Naive thymus-derived CD8-positive, alpha-beta T cell (primary cell): ENCODE measurements around the gene ADGRG6. TPM values are rescaled to one million over a fixed set of nuclear protein-coding genes. Genes with fewer than 3 reads are reported as not detected.
"Not testable (repeated sequence)": the region's sequence is repeated elsewhere in the genome, so short reads cannot be mapped to it uniquely, and the experiment has no call there.

Source experiments
- ATAC-seq, 2 donors: fragments of 150-1000 bp; cut with Tn5 transposase in 1 of 2; sonication (Bioruptor Pico), chemical (Tn5 transposase) in 1 of 2; 1 replicate in 1 of 2; 2 replicates in 1 of 2; pipeline ENCODE4 v1.10.0; 2021; ENCODE audit warnings: mild to moderate bottlenecking in 2 of 2, moderate library complexity in 2 of 2
- POLR2A ChIA-PET: fragments of 350-600 bp; sonication (Branson Sonifier 250); formaldehyde crosslinking; loops from one replicate; lab custom pipeline; 2021; ENCODE audit warnings: antibody characterized with exemption; lab: Charles Lee
- DNase-seq, 10 donors: peaks; one replicate each; pipeline versions ENCODE4 v3.0.0 to v3.0.0-alpha.2; 2020 to 2022
- H3K27ac Mint-ChIP-seq, 10 donors: one replicate each; pipeline ENCODE4 v1.8.0; 2020 to 2022; ENCODE audit warnings: mild to moderate bottlenecking in 10 of 10, mixed read lengths in 10 of 10, moderate library complexity in 4 of 10, inconsistent platforms in 1 of 10
- H3K27me3 Mint-ChIP-seq, 5 donors: one replicate each; pipeline ENCODE4 v1.8.0; 2021 to 2022; ENCODE audit warnings: mixed read lengths in 5 of 5
- H3K36me3 Mint-ChIP-seq, 3 donors: one replicate each; pipeline ENCODE4 v1.8.0; 2020 to 2022; ENCODE audit warnings: mixed read lengths in 3 of 3, mild to moderate bottlenecking in 2 of 3, inconsistent platforms in 1 of 3
- H3K4me1 Mint-ChIP-seq, 4 donors: one replicate each; pipeline ENCODE4 v1.8.0; 2021 to 2022; ENCODE audit warnings: mixed read lengths in 4 of 4
- H3K4me3 Mint-ChIP-seq, 10 donors: one replicate each; pipeline ENCODE4 v1.8.0; 2020 to 2022; ENCODE audit warnings: mild to moderate bottlenecking in 10 of 10, mixed read lengths in 10 of 10, moderate library complexity in 6 of 10, inconsistent platforms in 1 of 10
- H3K9me3 Mint-ChIP-seq, 9 donors: one replicate each; pipeline ENCODE4 v1.8.0; 2020 to 2022; ENCODE audit warnings: mixed read lengths in 9 of 9, mild to moderate bottlenecking in 3 of 9, inconsistent platforms in 1 of 9, moderate library complexity in 1 of 9
- polyA plus RNA-seq, 3 donors: library from polyadenylated mRNA; unstranded; fragments of 300-500 nt; fragmentation: Illumina TruSeq; gene quantifications; one replicate each; pipeline ENCODE4 v1.2.3, GENCODE V29; 2021
- total RNA-seq, 8 experiments: library from RNA in 2 of 8; stranded (reverse) in 2 of 8; gene quantifications; one replicate each; pipeline ENCODE4 v1.2.3 and lab custom pipeline; 2021 to 2026

Gene ADGRG6
- total and polyA plus RNA-seq, 5 experiments from 2014 or later, result 0.73 to 2.5 (median 2.0) TPM; not detected in 1

- ATAC-seq, result no peak
- Mint-ChIP-seq H3K27me3 (peaks cover 0 to 9% (median 3%) of the 10 kb centered on the region in 5 donors), H3K4me3 (no peak overlapping the region), H3K4me1 (no peaks in the 10 kb centered on the region), H3K9me3 (peaks cover 0 to 10% (median 5%) of the 10 kb centered on the region in 9 donors), H3K27ac (no peak overlapping the region), H3K36me3 (peaks cover 0 to 4% (median 3%) of the 10 kb centered on the region in 3 donors)
- no peak for DNase-seq
- POLR2A ChIA-PET, result no interaction called here
These were observed 25.6 kb upstream of the ADGRG6 start for GRCh38 chr6:142276256-142276655.

- Mint-ChIP-seq H3K36me3 (peaks cover 0 to 10% (median 9%) of the 10 kb centered on the region in 3 donors), H3K27me3 (peaks cover 0 to 8% (median 0%) of the 10 kb centered on the region in 5 donors), H3K9me3 (peaks cover 0 to 24% (median 7%) of the 10 kb centered on the region in 9 donors), H3K4me1 (no peaks in the 10 kb centered on the region), H3K4me3 (no peak overlapping the region), H3K27ac (no peak overlapping the region)
- DNase-seq (no peak), ATAC-seq (no peak)
- POLR2A ChIA-PET, result interaction anchor here (0.7 kb wide), 1 partner anchor 568 kb away, joined by 3 read pairs; no protein-coding TSS in a partner anchor
These were observed 22.2 kb upstream of the ADGRG6 start for GRCh38 chr6:142279350-142280180.

GRCh38 chr6:142280265-142280664, 21.5 kb upstream of the ADGRG6 start:
- POLR2A ChIA-PET, result interaction anchor here (0.7 kb wide), 1 partner anchor 568 kb away, joined by 3 read pairs; no protein-coding TSS in a partner anchor
- H3K36me3 Mint-ChIP-seq, result peaks cover 0 to 10% (median 9%) of the 10 kb centered on the region in 3 donors
- H3K27ac Mint-ChIP-seq, result no peak overlapping the region
- H3K4me3 Mint-ChIP-seq, result no peak overlapping the region
- H3K9me3 Mint-ChIP-seq, result peaks cover 0 to 24% (median 7%) of the 10 kb centered on the region in 9 donors
- no peaks in the 10 kb centered on the region for H3K4me1 Mint-ChIP-seq
- ATAC-seq (no peak), DNase-seq (no peak)
- H3K27me3 Mint-ChIP-seq, result peaks cover 0 to 8% (median 0%) of the 10 kb centered on the region in 5 donors

- H3K9me3 Mint-ChIP-seq, result peaks cover 0 to 24% (median 7%) of the 10 kb centered on the region in 9 donors
- ATAC-seq, result no peak
- no peak for DNase-seq
- no peak overlapping the region for H3K27ac Mint-ChIP-seq
- POLR2A ChIA-PET, result no interaction called here
- H3K36me3 Mint-ChIP-seq, result peaks cover 0 to 10% (median 9%) of the 10 kb centered on the region in 3 donors
- H3K4me3 Mint-ChIP-seq, result no peak overlapping the region
- H3K4me1 Mint-ChIP-seq, result no peaks in the 10 kb centered on the region
- H3K27me3 Mint-ChIP-seq, result peaks cover 0 to 8% (median 0%) of the 10 kb centered on the region in 5 donors
These were observed 20.9 kb upstream of the ADGRG6 start for GRCh38 chr6:142280927-142281326.

- DNase-seq, POLR2A ChIA-PET, H3K36me3 Mint-ChIP-seq, ATAC-seq, H3K27ac Mint-ChIP-seq, H3K4me3 Mint-ChIP-seq, H3K27me3 Mint-ChIP-seq, H3K4me1 Mint-ChIP-seq: not testable (repeated sequence)
- peaks cover 0 to 22% (median 7%) of the 10 kb centered on the region in 9 donors for H3K9me3 Mint-ChIP-seq
These were observed 18.7 kb upstream of the ADGRG6 start for GRCh38 chr6:142283138-142283537.

GRCh38 chr6:142284419-142284818, 17.4 kb upstream of the ADGRG6 start:
- ATAC-seq, result no peak
- H3K36me3 Mint-ChIP-seq, result peaks cover 0 to 10% (median 9%) of the 10 kb centered on the region in 3 donors
- peaks cover 0 to 8% (median 1%) of the 10 kb centered on the region in 5 donors for H3K27me3 Mint-ChIP-seq
- peaks cover 0 to 22% (median 7%) of the 10 kb centered on the region in 9 donors for H3K9me3 Mint-ChIP-seq
- DNase-seq, result no peak
- no peaks in the 10 kb centered on the region for H3K4me1 Mint-ChIP-seq
- no peak overlapping the region for H3K4me3 Mint-ChIP-seq
- POLR2A ChIA-PET, result no interaction called here
- peak overlapping the region in 1 of 10 donors; percentile 21 for H3K27ac Mint-ChIP-seq

- H3K36me3 Mint-ChIP-seq, result peaks cover 0 to 10% (median 9%) of the 10 kb centered on the region in 3 donors
These were observed 16.3 kb upstream of the ADGRG6 start for GRCh38 chr6:142285235-142286087.

GRCh38 chr6:142286088-142286409, 15.8 kb upstream of the ADGRG6 start:
- no peak overlapping the region for H3K27ac Mint-ChIP-seq

More at GRCh38 chr6:142285235-142286087, 16.3 kb upstream of the ADGRG6 start:
- Mint-ChIP-seq H3K27ac (no peak overlapping the region), H3K9me3 (peaks cover 0 to 20% (median 7%) of the 10 kb centered on the region in 9 donors), H3K4me3 (no peak overlapping the region), H3K27me3 (peaks cover 0 to 8% (median 1%) of the 10 kb centered on the region in 5 donors), H3K4me1 (no peaks in the 10 kb centered on the region)
- POLR2A ChIA-PET, result no interaction called here
- ATAC-seq (no peak), DNase-seq (no peak)

GRCh38 chr6:142289687-142290086, 12.1 kb upstream of the ADGRG6 start:
- no peaks in the 10 kb centered on the region for H3K4me1 Mint-ChIP-seq
- no peaks in the 10 kb centered on the region for H3K9me3 Mint-ChIP-seq

More at GRCh38 chr6:142286088-142286409, 15.8 kb upstream of the ADGRG6 start:
- POLR2A ChIA-PET, result no interaction called here
- DNase-seq (no peak), ATAC-seq (no peak)
- H3K36me3 Mint-ChIP-seq, result peaks cover 0 to 8% (median 8%) of the 10 kb centered on the region in 3 donors
- no peak overlapping the region for H3K4me3 Mint-ChIP-seq
- H3K4me1 Mint-ChIP-seq, result no peaks in the 10 kb centered on the region
- peaks cover 0 to 8% (median 1%) of the 10 kb centered on the region in 5 donors for H3K27me3 Mint-ChIP-seq
- peaks cover 0 to 16% (median 7%) of the 10 kb centered on the region in 9 donors for H3K9me3 Mint-ChIP-seq

GRCh38 chr6:142290851-142291250, 11.0 kb upstream of the ADGRG6 start:
- peaks cover 0 to 5% (median 3%) of the 10 kb centered on the region in 5 donors for H3K27me3 Mint-ChIP-seq
- POLR2A ChIA-PET, result interaction anchor here (0.5 kb wide), 1 partner anchor 9 kb away, joined by 4 read pairs; no protein-coding TSS in a partner anchor
- DNase-seq, result no peak
- H3K36me3 Mint-ChIP-seq, result no peaks in the 10 kb centered on the region
- H3K9me3 Mint-ChIP-seq, result no peaks in the 10 kb centered on the region
- no peak overlapping the region for H3K4me3 Mint-ChIP-seq
- no peak overlapping the region for H3K27ac Mint-ChIP-seq
- no peaks in the 10 kb centered on the region for H3K4me1 Mint-ChIP-seq
- ATAC-seq, result no peak

More at GRCh38 chr6:142289687-142290086, 12.1 kb upstream of the ADGRG6 start:
- POLR2A ChIA-PET, result no interaction called here
- ATAC-seq (no peak), DNase-seq (no peak)
- Mint-ChIP-seq H3K36me3 (no peaks in the 10 kb centered on the region), H3K27ac (no peak overlapping the region), H3K27me3 (peaks cover 0 to 4% (median 3%) of the 10 kb centered on the region in 5 donors), H3K4me3 (no peak overlapping the region)

- H3K27ac Mint-ChIP-seq, result no peak overlapping the region
- DNase-seq, result no peak
- POLR2A ChIA-PET, result no interaction called here
- H3K27me3 Mint-ChIP-seq, result peaks cover 0 to 5% (median 3%) of the 10 kb centered on the region in 5 donors
- H3K36me3 Mint-ChIP-seq, result no peaks in the 10 kb centered on the region
- no peaks in the 10 kb centered on the region for H3K4me1 Mint-ChIP-seq
- H3K9me3 Mint-ChIP-seq, result no peaks in the 10 kb centered on the region
- H3K4me3 Mint-ChIP-seq, result no peak overlapping the region
- no peak for ATAC-seq
These were observed 10.3 kb upstream of the ADGRG6 start for GRCh38 chr6:142291512-142291911.

GRCh38 chr6:142292166-142292924, 9.5 kb upstream of the ADGRG6 start:
- Mint-ChIP-seq H3K27ac (no peak overlapping the region), H3K4me1 (no peaks in the 10 kb centered on the region), H3K27me3 (peaks cover 0 to 5% (median 3%) of the 10 kb centered on the region in 5 donors), H3K9me3 (no peaks in the 10 kb centered on the region), H3K36me3 (no peaks in the 10 kb centered on the region), H3K4me3 (no peak overlapping the region)
- POLR2A ChIA-PET, result no interaction called here
- DNase-seq, result no peak
- ATAC-seq, result no peak
